NCI-H510A treated with DMSO at 0.1 percent for 48 hours (cell line): ENCODE data around the gene TNRC18.
"Not testable (repeated sequence)": the region's sequence is repeated elsewhere in the genome, so short reads cannot be mapped to it uniquely, and the experiment has no call there.

Experiments
- DNase-seq: peaks from one replicate; lab custom pipeline; 2025; lab: John Stamatoyannopoulos, UW

The TNRC18 gene

DNA sequence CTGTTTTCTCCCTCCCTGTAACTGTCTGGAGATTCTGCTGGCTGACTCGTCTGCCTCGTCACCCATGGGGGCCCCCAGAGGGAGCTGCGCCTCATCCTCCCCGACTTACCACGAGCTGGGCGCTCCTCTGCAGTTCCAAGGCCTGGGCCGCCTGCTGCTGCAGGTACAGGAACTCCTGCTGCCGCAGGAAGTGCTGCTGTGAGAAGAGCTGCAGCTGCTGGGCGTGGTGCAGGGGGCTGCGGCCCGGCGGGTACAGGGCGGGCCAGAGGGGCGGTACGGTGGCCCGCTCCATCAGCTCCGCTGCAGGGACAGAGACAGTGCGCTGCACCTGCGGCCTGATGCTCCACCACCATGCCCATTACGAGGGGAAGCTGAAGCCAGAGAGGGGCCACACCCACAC lies 47.7 kb downstream of the TNRC18 start:
- no peak for DNase-seq

DNA sequence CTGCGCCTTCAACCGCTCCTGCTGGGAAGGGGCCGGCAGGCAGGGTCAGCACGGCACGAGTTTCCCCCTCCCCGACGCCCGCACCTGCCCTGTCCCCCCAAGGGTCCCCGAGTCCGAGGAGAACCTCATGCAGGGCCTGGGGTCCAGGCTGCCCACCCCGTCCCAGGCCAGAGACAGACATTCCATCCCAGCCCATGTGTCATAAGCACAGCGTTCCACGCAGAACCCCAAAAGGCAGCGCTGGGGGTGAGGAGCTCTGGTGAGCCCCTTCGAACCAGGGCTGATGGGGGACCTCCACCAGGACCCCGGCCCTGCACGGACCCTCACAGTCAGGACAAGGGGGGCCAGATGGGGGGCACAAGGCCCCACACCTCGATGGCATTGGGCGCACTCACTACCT lies 49.2 kb downstream of the TNRC18 start:
- no peak for DNase-seq

DNA sequence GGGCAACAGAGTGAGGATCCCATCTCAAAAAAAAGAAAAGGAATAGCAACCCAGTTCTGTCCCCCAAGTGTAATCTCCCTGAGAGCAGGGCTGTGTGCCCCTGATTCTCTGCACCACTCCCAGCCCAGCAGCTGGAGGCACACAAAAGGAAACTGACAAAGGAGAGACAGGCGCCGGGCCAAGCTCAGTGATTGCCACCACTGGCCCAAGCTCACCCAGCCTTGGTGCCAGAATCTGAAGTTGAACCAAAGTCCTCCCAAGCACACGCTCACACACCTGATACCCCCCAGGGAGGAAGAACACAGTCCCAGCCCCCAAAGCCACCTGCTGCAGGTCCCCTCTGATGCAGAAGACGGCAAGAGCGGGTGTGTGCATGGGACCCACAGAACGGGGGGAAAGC lies 50.3 kb downstream of the TNRC18 start:
- DNase-seq: no peak

DNA sequence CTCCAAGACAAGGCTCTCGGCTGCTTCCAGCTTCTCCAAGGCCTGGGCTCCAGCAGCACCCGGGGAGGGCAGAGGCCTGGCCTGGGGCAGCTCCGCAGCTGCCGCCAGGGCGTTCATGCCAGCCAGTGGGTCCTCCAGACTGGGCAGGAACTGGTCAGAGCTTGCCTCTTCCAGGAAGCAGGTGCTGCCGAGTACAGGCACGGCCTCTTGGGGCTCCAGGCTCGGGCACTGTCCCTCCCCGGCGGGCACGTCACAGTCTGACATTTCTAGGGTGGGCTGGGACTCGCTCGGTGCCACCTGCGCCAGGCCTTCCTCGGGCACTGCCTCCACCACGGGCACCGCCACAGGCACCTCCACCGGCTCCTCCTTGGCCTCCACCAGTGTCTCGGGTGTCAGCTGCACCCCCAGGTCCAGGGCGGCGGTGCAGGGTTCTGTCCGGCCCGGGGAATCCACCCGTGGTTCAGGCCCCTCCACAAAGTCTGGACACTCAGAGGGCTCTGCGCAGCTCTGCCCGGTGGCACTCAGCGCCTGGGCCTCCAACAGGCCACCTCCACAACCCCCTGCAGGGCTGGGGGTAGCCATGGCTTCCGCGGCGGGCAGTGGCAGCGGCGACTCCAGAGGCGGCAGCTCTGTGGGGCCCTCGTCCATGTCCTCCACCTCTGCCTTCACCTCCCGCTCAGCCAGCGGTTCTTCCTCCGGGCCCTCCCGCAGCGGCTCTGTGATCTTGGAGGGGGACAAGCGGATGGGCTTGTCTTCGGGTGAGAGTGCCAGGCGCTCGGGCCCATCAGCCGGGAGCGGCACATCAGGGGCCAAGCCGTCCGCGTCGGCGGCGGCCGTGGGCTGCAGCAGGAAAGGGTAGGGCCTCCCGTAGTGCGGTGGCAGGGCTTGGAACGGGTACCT lies 52.9 kb downstream of the TNRC18 start:
- no peak for DNase-seq

DNA sequence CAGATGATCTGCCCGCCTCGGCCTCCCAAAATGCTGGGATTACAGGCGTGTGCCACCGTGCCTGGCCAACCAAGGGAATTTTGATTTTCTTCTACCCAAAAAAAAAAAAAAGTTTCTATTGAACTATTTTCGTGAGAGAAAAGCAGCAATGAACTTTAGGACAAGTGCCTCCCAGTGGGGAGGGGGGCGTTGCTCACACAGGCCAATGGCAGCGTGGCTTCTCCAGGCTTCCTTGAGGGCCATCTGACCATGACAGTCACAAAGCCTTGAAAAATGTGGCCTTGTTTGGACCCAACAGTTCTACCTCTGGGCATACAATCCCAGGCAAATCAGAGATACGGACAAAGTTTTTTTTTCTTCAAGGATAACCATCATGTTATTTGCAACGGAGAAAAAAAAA lies 56.0 kb downstream of the TNRC18 start:
- no peak for DNase-seq

DNA sequence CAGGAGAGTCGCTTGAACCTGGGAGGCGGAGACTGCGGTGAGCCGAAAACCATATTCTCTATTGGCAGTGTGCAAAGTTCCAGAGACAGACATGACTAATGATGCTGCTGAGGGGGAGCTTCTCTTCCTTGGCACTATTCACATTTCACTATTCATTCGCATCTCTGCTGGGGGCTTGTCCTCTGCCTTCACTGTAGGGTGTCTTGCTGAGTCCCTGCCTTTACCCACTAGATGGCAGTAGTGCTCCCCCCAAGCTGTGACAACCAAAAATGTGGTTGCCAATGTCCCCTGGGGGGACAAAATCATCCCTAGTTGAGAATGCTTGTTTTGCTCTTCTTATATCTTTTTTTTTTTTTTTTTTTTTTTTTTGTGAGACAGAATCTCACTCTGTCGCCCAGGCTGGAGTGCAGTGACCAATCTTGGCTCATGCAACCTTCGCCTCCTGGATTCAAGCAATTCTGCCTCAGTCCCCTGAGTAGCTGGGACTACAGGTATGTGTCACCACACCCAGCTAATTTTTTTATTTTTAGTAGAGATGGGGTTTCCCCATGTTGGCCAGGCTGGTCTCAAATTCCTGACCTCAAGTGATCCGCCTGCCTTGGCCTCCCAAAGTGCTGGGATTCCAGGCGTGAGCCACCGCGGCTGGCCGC lies 57.5 kb downstream of the TNRC18 start:
- peak; percentile 34 for DNase-seq

DNA sequence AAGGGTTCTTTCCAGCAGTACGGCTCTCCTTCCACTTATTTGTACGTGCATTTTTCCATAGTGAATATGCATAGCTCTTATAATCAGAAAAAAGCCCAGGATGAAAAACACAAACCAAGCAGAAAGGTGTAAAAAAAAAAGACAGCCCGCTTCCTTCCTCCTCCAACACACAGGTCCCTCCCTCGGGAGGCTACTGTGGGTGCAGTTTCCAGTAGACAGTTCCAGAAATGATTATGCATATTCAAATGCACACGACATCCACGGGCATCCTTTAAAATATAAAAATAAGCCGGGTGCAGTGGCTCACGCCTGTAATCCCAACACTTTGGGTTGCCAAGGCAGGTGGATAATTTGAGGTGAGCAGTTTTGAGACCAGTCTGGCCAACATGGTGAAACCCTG lies 59.9 kb downstream of the TNRC18 start:
- no peak for DNase-seq

DNA sequence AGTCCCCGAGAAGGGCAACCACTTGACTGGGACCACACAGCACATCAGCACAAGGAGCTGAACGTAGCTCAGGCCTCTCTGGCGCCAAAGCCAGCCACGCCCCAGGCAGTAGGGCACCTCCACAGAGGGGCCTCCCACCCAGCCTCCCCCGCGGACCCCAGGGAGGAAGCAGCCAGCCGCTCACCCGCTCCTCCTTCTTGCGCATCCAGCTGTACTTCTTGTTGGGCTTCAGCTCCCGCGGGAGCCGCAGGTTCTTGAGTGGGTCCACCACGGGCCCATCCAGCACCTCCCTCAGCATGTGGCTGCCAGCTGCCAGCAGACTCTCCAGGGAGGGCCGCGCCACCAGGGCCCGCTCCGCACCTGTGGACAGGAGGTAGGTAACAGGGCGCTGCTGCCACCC lies 61.2 kb downstream of the TNRC18 start:
- DNase-seq: no peak

DNA sequence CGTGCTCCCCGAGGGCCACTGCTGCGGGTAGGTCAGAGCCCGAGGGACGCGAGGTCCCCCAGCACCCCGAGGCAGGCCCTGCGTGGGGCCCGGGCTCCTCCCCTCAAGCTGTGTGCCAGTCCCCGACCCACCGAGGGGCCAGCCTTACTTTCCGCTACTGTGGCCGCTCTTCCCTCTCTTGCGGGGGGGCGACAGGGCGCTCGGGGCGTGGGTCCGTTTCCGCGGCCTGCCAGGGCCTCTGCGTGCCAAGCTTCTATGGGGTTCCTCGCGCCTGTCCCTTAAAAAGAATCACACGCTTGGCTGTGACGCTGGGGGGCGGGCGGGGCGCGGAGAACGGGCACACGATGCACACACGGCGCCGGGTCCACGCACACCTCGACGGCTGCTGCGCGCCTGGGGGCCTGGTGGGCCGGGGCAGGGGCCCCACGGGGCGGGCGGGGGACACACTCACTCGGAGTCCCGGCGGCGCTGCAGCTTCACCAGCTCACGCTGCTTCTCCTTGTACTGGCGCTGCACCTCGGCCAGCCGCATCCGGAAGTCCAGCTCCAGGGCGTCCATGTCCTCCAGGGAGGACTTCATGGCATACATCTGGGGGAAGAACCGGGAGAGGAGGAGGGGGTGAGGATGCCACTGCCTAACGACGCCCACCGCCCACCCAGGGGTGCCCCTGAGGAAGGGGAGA lies 62.0 kb downstream of the TNRC18 start:
- DNase-seq: no peak

DNA sequence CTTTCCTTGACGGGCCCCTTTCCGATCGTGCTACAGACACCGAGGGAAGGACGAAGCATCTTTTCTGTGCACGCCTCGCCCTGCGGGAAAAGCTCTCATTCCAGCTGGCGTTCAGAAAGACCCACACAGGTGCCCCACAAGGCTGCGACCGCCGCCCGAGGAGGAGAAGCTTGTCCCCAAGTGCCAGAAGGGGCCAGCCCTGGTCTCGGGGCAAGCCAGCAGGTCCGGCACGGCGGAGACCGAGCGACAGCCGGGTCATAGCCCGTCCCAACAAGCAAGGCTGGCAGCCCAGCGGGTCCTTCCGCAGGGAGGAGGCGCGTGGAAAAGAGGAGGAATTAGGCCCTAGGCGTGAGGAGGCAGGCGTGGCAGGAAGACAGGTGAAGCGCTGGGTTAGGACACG lies 62.7 kb downstream of the TNRC18 start:
- no peak for DNase-seq

DNA sequence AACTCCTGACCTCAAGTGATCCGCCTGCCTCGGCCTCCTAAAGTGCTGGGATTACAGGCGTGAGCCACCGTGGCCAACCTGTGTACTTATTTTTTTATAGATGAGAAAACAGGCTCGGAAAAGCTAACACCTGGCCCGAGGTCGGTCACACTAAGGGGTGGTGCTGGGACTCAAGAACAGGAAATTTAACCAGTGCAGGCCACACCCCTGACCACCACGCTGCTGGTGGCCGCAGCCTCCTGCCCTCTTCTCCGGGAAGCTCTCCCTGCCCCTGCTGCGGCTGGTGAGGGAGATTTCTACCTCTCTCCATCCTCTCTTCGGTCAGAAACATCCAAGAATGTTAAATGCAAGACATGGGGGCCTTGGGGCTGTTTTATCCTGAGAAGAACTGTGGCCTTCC lies 63.2 kb downstream of the TNRC18 start:
- DNase-seq: no peak

DNA sequence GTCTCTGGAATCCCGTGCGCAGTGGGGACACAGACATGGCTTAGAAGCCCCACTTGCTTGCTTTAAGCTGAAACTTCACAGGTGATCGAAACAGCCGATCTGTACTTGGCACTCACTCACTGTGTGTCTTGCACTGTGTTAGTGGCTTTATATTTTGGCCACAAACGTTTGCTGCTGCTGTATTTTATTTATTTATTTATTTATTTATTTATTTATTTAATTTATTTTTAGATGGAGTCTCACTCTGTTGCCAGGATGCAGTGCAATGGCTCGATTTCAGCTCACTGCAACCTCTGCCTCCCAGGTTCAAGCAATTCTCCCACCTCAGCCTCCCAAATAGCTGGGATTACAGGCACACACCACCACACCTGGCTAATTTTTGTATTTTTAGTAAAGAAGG lies 63.6 kb downstream of the TNRC18 start:
- DNase-seq: not testable (repeated sequence)

DNA sequence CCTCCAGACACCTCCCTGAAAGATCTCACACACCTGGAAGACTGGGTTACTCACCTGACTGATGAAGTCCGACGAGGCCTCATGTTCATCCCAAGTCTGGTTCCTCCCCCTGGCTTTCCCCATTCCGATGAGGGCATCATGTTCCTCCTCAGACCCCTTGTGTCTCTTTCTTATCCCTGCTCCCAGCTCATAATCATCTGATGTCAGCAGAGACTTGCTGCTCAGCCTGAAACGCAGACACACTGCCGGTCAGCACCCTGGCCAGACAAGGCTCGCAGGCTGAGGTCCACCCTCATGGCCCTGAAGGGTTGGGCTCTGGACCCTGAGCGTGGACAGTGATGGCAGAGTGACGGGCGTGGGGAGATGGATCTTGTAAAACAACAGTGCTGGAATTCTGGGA lies 64.3 kb downstream of the TNRC18 start:
- DNase-seq: no peak

DNA sequence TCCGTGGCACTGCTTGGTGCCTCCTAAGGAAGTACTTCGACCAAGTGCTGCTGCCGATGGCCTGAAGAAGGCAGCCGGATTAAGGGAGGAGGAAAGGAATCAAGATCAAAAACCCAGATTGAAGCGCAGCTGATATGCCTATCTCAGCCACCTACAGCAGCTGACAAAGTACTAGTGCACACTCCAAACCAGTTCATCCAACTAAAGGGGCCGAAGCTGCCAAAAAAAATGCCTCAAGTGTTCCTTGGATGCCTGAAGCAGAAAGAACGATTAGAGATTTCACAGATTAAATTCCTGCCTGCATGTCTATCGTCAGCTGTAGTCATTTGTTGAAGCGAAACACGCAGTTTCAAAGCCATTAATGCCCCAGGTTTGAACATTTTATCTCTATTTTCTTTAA lies 65.7 kb downstream of the TNRC18 start:
- no peak for DNase-seq

DNA sequence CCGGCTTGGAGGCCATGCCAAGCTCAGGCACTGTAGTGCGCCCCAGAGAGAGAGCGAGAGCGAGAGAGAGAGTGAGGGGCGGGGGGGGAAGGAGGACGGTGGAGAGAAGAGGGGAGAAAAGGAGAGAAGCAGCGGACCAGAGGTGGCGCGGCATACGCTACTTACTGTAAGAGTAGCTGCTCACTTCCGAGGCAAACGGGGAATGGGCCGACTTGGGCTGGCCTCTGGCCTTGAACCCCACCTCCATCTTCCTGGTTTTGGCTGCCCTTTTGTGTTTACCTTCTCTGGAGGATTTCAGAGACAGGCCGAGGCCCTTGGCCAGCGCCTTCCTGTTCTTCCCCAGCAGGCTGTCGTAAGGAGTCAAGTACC lies 66.9 kb downstream of the TNRC18 start:
- no peak for DNase-seq

DNA sequence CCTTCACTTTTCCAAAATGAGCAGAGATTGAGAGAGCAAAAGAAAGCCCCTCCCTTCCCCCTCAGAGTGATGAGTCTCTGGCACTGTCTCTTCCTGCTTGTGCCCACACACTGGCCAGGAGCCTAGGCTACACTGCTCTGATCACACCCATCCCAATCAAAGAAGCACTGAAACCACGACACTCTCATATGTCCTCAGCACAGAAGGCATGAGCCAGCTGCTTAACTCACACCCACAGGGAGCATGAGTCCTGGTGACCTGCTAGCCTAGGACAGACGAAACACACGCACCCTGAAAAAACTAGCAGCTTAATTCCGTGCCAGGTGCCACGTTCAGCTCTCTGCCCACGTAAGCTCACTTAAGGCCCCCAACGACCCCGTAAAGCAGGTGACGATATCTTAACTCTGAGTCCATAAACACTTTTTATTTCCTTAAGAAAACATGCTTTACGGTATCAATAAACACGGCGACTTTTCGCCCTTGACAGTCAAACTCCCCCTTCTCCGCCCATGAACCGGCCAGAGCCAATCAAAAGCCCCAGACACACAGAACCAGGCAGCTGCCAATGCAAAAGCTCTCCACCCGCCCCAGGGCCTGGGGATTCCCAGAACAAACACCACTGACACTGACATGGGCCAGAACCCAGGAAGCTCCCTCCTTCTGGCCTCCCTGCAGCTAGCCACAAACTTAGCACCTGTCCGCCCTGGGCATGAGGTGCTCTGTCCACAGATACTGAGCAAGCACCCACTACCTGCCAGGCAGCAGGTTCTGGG lies 69.0 kb downstream of the TNRC18 start:
- DNase-seq: peak; percentile 62

DNA sequence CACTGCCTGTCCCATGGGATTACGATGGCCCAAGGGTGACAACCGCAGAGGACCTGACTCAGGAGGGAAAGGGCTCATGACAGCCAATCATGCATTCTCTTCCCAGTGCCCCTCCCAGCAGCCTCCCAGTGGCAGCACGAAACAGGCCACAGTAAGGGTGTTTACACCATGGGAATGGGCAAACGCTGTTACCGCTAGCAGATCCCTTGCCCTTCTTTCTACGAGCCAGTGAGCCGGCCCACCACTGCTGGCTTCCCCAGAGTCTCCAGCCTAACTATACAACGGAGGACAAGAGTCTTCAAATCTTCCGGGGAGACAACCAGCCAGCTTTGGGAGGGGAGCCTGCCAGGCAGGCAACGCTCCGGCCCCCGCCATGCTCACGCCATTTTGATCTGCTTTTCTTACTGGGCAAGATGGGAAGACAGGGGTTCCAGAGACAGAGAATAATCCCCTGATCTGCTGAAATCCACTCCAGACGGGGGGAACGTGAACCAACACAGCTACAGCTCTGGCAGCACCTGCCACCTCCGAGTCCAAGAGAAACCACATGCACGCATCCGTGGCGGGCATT lies 71.1 kb downstream of the TNRC18 start:
- DNase-seq: no peak

DNA sequence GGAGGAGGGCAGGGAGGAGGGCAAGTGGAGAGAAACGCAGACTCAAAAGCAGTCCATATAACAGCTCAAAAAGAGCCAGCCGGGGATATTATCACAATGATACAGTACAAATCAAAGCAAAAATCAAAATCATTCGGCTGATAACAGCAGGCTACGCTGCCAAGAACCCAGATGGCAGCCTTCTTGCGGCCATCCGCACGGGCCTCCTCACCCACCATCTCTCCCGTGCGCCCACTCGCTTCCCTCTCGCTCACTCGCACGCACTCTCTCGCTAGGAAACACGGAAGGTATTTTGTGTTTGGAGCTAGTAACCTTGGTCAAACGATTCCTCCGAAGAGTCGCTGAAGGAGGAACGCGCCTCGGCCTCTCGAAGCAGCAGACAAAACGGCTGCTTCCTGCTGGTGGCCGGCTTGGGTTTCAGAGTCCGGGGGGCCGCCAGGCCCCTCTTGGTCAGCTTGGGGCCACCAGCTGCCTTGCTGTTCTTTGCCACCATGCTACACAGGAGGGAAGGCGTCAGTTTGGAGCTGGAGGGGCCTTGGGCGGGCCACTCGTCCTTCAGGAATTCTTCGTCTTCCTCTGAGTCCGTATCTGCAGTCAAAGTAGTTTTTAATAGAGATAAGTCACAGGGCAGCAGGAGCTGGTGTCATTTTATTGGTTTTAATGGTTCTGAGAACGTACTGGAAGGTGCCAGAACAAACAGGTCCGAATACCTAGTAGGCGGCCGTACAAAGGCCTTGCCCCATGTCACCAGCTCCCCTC lies 71.9 kb downstream of the TNRC18 start:
- DNase-seq: no peak

DNA sequence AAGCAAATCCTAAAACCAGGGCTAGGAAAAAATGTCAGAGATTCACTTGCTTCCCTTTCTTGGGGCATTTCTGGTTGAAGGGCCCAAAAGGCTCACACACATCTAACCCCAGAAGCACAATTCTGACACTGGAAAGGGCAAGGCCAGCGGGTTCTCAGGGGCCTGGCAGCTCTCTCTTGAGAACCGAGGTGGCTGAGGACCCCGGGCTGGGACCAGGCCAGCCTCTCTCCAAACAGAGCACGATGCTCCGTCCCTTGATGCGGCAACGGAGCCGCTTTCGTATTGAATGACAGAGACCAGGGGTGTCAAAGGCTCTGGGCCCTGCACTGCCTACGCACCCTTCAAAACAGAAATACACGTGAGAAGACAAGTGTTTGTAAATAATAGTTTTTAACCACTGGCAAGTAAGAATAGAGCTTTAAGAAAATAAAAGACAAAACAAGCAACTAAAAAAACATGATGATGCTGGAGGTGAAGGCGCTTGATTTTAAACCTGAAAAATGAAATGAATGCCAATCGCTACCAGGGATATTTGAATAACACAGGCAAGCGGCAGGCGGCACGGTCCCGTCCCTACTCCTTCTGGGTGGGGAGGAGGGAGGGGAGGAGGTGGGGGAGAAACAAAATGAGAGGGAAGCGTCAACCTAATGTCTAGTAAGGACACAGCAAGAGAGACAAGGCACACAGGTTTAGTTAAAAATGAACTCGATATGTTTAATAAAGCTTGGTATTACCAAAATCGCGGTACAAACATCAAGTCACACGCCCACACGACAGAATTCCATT lies 72.8 kb downstream of the TNRC18 start:
- no peak for DNase-seq

DNA sequence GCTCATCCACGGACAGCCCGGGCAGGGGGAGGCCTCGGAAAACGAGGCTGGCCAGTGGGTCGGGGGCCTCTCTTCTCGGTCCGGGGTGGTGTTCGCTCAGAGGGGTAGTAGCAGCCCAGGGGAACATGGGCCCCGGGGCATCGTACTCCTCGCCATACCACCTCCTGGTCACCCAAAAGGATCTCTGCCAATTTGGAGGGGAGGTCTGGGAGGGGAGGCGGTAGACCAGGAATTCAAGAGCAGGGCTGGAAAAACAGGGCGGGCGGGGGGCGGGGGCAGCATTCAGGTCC lies 73.5 kb downstream of the TNRC18 start:
- no peak for DNase-seq
